ENCODE results near the gene HLA-DQB1. TPM values are rescaled to one million over a fixed set of nuclear protein-coding genes. Genes with fewer than 3 reads are reported as not detected.
"Not testable (repeated sequence)": the region's sequence is repeated elsewhere in the genome, so short reads cannot be mapped to it uniquely, and the experiment has no call there.

HLA-DQB1 gene
- total RNA-seq, 2 experiments from 2014 or later: 21.5 to 21.7 TPM

DNA sequence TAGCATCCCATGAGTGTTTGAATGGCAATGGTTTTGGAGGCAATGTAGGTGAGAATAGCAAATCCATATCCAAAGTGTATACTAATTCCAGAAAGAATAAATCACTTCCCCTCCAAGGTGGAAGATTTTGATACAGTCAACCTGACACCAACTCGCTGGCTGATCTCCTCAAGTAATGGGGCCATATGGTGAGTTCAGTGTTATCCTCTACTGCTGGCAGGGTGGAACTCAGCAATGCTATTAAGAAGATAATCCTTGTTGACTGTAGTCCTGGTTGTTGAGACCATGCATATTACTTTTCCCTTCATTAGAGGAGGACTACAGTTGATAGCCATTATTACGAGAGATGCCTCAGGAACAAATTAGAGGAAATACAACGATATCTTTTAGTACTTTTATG is 17.8 kb upstream of the HLA-DQB1 start:
- Histone ChIP-seq H3K4me1 (ENCODE audit: insufficient read depth, low read length) (no peaks in the 10 kb centered on the region), H3K9me3 (ENCODE audit: control insufficient read depth in 1 of 2, insufficient read depth in 1 of 2, low read length in 2 of 2) (peaks cover 0 to 2% of the 10 kb centered on the region in 2 experiments), H3K36me3 (ENCODE audit: insufficient read depth, low read length) (no peaks in the 10 kb centered on the region), H3K4me3 (ENCODE audit: low read length) (no peak overlapping the region), H3K27me3 (ENCODE audit: control insufficient read depth in 1 of 2, insufficient read depth in 2 of 2, low read length in 2 of 2) (no peaks in the 10 kb centered on the region), H3K27ac (ENCODE audit: low read depth in 1 of 2, low read length in 2 of 2) (no peak overlapping the region)
- Mint-ChIP-seq H3K27me3 (no peaks in the 10 kb centered on the region), H3K27ac (no peak overlapping the region), H3K36me3 (ENCODE audit: low read depth) (no peaks in the 10 kb centered on the region), H3K4me1 (ENCODE audit: low read depth) (peaks cover 34% of the 10 kb centered on the region), H3K9me3 (no peaks in the 10 kb centered on the region), H3K4me3 (no peak overlapping the region)
- TF ChIP-seq, protein P1, sequence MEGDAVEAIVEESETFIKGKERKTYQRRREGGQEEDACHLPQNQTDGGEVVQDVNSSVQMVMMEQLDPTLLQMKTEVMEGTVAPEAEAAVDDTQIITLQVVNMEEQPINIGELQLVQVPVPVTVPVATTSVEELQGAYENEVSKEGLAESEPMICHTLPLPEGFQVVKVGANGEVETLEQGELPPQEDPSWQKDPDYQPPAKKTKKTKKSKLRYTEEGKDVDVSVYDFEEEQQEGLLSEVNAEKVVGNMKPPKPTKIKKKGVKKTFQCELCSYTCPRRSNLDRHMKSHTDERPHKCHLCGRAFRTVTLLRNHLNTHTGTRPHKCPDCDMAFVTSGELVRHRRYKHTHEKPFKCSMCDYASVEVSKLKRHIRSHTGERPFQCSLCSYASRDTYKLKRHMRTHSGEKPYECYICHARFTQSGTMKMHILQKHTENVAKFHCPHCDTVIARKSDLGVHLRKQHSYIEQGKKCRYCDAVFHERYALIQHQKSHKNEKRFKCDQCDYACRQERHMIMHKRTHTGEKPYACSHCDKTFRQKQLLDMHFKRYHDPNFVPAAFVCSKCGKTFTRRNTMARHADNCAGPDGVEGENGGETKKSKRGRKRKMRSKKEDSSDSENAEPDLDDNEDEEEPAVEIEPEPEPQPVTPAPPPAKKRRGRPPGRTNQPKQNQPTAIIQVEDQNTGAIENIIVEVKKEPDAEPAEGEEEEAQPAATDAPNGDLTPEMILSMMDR (IDR thresholded peaks at IDR 0.05): no peak
- ChIA-PET POLR2A (no interaction called here), CTCF (no interaction called here)
- no peak for DNase-seq
- no peak for ATAC-seq (ENCODE audit: poor library complexity)
- intact Hi-C loops (cut with DNase I, micrococcal nuclease): loop anchor here (2.0 to 5.0 kb wide), 3 partner anchors 15 to 61 kb away; no protein-coding TSS in a partner anchor

DNA sequence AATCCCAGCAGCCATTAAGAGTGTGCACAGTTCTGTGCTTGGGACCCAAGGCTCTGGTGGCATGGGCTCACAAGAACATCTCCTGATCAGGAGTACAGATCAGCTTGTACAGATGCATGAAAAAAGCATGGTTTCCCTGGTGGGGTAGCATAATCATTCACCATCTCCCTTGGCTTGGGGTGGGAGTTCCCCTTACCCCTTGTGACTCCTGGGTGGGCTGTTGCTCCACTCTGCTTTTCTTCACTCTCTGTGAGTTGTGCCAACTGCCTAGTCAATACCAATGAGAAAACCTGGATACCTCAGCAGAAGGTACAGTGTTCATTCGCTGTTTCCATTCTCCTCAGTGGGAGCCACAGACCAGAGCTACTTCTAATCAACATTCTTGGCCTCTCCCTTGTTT is 13.6 kb upstream of the HLA-DQB1 start:
- no peaks in the 10 kb centered on the region for H3K27me3 ChIP-seq (ENCODE audit: control insufficient read depth in 1 of 2, insufficient read depth in 2 of 2, low read length in 2 of 2)
- H3K4me3 ChIP-seq (ENCODE audit: low read length): no peak overlapping the region
- TF ChIP-seq, protein P1 (IDR thresholded peaks at IDR 0.05): no peak
- intact Hi-C loops (cut with DNase I, micrococcal nuclease): loop anchor here in 1 of 2 experiments (5.0 kb wide), 1 partner anchor 53 kb away; no protein-coding TSS in a partner anchor
- Mint-ChIP-seq H3K4me3 (no peak overlapping the region), H3K27ac (no peak overlapping the region), H3K4me1 (ENCODE audit: low read depth) (peaks cover 12% of the 10 kb centered on the region), H3K9me3 (peaks cover 8% of the 10 kb centered on the region), H3K27me3 (no peaks in the 10 kb centered on the region), H3K36me3 (ENCODE audit: low read depth) (no peaks in the 10 kb centered on the region)
- no peaks in the 10 kb centered on the region for H3K36me3 ChIP-seq (ENCODE audit: insufficient read depth, low read length)
- CTCF ChIA-PET: no interaction called here
- ATAC-seq (ENCODE audit: poor library complexity) (no peak), DNase-seq (no peak)
- no peaks in the 10 kb centered on the region for H3K4me1 ChIP-seq (ENCODE audit: insufficient read depth, low read length)
- POLR2A ChIA-PET: no interaction called here
- H3K9me3 ChIP-seq (ENCODE audit: control insufficient read depth in 1 of 2, insufficient read depth in 1 of 2, low read length in 2 of 2): peaks cover 0 to 4% of the 10 kb centered on the region in 2 experiments
- H3K27ac ChIP-seq (ENCODE audit: low read depth in 1 of 2, low read length in 2 of 2): no peak overlapping the region

DNA sequence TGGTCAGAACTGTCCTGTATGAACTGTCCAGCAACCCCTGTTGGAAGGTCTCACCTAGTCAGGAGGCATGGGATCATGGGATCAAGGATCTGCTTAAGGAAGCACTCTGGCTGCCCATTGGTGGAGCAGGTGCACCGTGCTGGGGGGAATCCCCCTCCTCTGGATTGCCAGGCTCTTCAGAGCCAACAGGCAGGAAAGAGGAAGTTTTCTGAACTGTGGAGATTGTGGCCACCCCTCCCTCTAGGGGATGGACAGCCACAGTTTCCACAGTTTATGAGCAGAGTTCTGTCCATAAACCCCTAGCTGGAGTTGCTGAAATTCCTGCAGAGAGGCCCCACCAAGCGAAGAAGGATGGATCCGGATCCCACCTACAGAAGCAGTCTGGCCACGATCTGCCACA is 13.0 kb upstream of the HLA-DQB1 start:
- no peaks in the 10 kb centered on the region for H3K36me3 Mint-ChIP-seq (ENCODE audit: low read depth)
- Histone ChIP-seq H3K4me1 (ENCODE audit: insufficient read depth, low read length) (no peaks in the 10 kb centered on the region), H3K36me3 (ENCODE audit: insufficient read depth, low read length) (no peaks in the 10 kb centered on the region), H3K9me3 (ENCODE audit: control insufficient read depth in 1 of 2, insufficient read depth in 1 of 2, low read length in 2 of 2) (peaks cover 0 to 4% of the 10 kb centered on the region in 2 experiments), H3K27ac (ENCODE audit: low read depth in 1 of 2, low read length in 2 of 2) (no peak overlapping the region), H3K4me3 (ENCODE audit: low read length) (no peak overlapping the region), H3K27me3 (ENCODE audit: control insufficient read depth in 1 of 2, insufficient read depth in 2 of 2, low read length in 2 of 2) (no peaks in the 10 kb centered on the region)
- ChIA-PET CTCF (no interaction called here), POLR2A (no interaction called here)
- intact Hi-C loops (cut with DNase I, micrococcal nuclease): no loop called here
- no peak for ATAC-seq (ENCODE audit: poor library complexity)
- peaks cover 7% of the 10 kb centered on the region for H3K4me1 Mint-ChIP-seq (ENCODE audit: low read depth)
- no peak for DNase-seq
- H3K27ac Mint-ChIP-seq: no peak overlapping the region
- no peaks in the 10 kb centered on the region for H3K27me3 Mint-ChIP-seq
- peaks cover 8% of the 10 kb centered on the region for H3K9me3 Mint-ChIP-seq
- no peak overlapping the region for H3K4me3 Mint-ChIP-seq
- TF ChIP-seq, protein P1 (IDR thresholded peaks at IDR 0.05): no peak

DNA sequence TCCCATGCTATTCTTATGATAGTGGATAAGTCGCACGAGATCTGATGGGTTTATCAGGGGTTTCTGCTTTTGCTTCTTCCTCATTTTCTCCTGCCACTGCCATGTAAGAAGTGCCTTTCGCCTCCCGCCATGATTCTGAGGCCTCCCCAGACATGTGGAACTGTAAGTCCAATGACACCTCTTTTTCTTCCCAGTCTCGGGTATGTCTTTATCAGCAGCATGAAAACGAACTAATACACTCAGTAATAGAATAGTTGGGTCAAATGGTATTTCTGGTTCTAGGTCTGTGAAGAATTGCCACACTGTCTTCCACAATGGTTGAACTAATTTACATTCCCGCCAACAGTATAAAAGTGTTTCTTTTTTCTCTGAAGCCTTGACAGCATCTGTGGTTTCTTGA is 7.7 kb upstream of the HLA-DQB1 start:
- H3K27ac Mint-ChIP-seq; ATAC-seq (ENCODE audit: poor library complexity); DNase-seq; H3K4me1 ChIP-seq (ENCODE audit: insufficient read depth, low read length); H3K9me3 Mint-ChIP-seq; H3K9me3 ChIP-seq (ENCODE audit: control insufficient read depth in 1 of 2, insufficient read depth in 1 of 2, low read length in 2 of 2); H3K36me3 ChIP-seq (ENCODE audit: insufficient read depth, low read length); H3K27me3 Mint-ChIP-seq; H3K27ac ChIP-seq (ENCODE audit: low read depth in 1 of 2, low read length in 2 of 2); H3K4me3 Mint-ChIP-seq; H3K27me3 ChIP-seq (ENCODE audit: control insufficient read depth in 1 of 2, insufficient read depth in 2 of 2, low read length in 2 of 2); intact Hi-C loops (cut with DNase I, micrococcal nuclease); CTCF ChIA-PET; H3K4me3 ChIP-seq (ENCODE audit: low read length); POLR2A ChIA-PET; H3K36me3 Mint-ChIP-seq (ENCODE audit: low read depth); H3K4me1 Mint-ChIP-seq (ENCODE audit: low read depth): not testable (repeated sequence)

DNA sequence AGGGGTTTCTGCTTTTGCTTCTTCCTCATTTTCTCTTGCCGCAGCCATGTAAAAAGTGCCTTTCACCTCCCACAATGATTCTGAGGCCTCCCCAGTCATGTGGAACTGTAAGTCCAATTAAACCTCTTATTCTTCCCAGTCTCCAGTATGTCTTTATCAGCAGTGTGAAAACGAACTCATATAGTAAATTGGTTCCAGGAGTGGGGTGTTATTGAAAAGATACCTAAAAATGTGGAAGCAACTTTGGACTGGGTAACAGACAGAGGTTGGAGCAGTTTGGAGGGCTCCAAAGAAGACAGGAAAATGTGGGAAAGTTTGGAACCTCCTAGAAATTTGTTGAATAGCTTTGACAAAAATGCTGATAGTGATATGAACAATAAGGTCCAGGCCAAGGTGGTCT is 5.5 kb upstream of the HLA-DQB1 start:
- H3K36me3 Mint-ChIP-seq (ENCODE audit: low read depth); H3K27ac ChIP-seq (ENCODE audit: low read depth in 1 of 2, low read length in 2 of 2); ATAC-seq (ENCODE audit: poor library complexity); H3K4me3 Mint-ChIP-seq; H3K27me3 Mint-ChIP-seq; POLR2A ChIA-PET; H3K4me3 ChIP-seq (ENCODE audit: low read length); H3K27ac Mint-ChIP-seq; H3K36me3 ChIP-seq (ENCODE audit: insufficient read depth, low read length); H3K4me1 ChIP-seq (ENCODE audit: insufficient read depth, low read length); CTCF ChIA-PET; H3K9me3 ChIP-seq (ENCODE audit: control insufficient read depth in 1 of 2, insufficient read depth in 1 of 2, low read length in 2 of 2); intact Hi-C loops (cut with DNase I, micrococcal nuclease); DNase-seq; H3K27me3 ChIP-seq (ENCODE audit: control insufficient read depth in 1 of 2, insufficient read depth in 2 of 2, low read length in 2 of 2); H3K9me3 Mint-ChIP-seq: not testable (repeated sequence)
- H3K4me1 Mint-ChIP-seq (ENCODE audit: low read depth): peaks cover 16% of the 10 kb centered on the region

All from CD4-positive, alpha-beta T cell (primary cell).